GM18868 (cell line): ENCODE data around the gene DMAC2.
"Not testable (repeated sequence)": the region's sequence is repeated elsewhere in the genome, so short reads cannot be mapped to it uniquely, and the experiment has no call there.

Experiments
- ATAC-seq: cut with Tn5 transposase; IDR thresholded peaks from one replicate; pipeline ENCODE4 v1.9.1; 2021; ENCODE audit warnings: mild to moderate bottlenecking, moderate library complexity; ENCODE audit not compliant: unreplicated experiment

DMAC2 gene

GRCh38 chr19:41439441-41440222, at the start of gene DMAC2:
DMAC2 (minus strand) TSS chr19:41439912; CDS start chr19:41439899, 13 bp downstream.
- peak; percentile 92 for ATAC-seq

GRCh38 chr19:41486953-41487352, 47.2 kb upstream of the DMAC2 start:
- ATAC-seq = not testable (repeated sequence)

- no peak for ATAC-seq
These were observed 45.1 kb upstream of the DMAC2 start for GRCh38 chr19:41484822-41485221.

- ATAC-seq = no peak
These were observed 40.6 kb upstream of the DMAC2 start for GRCh38 chr19:41480336-41480735.

GRCh38 chr19:41479757-41480191, 40.1 kb upstream of the DMAC2 start:
- ATAC-seq = no peak

- no peak for ATAC-seq
These were observed 39.4 kb upstream of the DMAC2 start for GRCh38 chr19:41478875-41479756.

- no peak for ATAC-seq
These were observed 38.5 kb upstream of the DMAC2 start for GRCh38 chr19:41478171-41478570.

GRCh38 chr19:41476583-41476982, 36.9 kb upstream of the DMAC2 start:
- no peak for ATAC-seq

- not testable (repeated sequence) for ATAC-seq
These were observed 23.8 kb upstream of the DMAC2 start for GRCh38 chr19:41463257-41464256.

GRCh38 chr19:41462497-41462896, 22.8 kb upstream of the DMAC2 start:
- ATAC-seq = no peak

- ATAC-seq = peak; percentile 70
These were observed 17.5 kb upstream of the DMAC2 start for GRCh38 chr19:41457241-41457640.

- no peak for ATAC-seq
These were observed 16.7 kb upstream of the DMAC2 start for GRCh38 chr19:41456342-41456918.

- no peak for ATAC-seq
These were observed 16.2 kb upstream of the DMAC2 start for GRCh38 chr19:41455936-41456335.

GRCh38 chr19:41452584-41453275, 13.0 kb upstream of the DMAC2 start:
- no peak for ATAC-seq

- no peak for ATAC-seq
These were observed 10.1 kb upstream of the DMAC2 start for GRCh38 chr19:41449865-41450178.

- ATAC-seq = peak; percentile 46
These were observed 9.6 kb upstream of the DMAC2 start for GRCh38 chr19:41449079-41449864.

GRCh38 chr19:41447732-41448332, 8.1 kb upstream of the DMAC2 start:
- ATAC-seq = no peak

- ATAC-seq = no peak
These were observed 5.9 kb upstream of the DMAC2 start for GRCh38 chr19:41445575-41445974.
